Stimulated activated CD8-positive, alpha-beta memory T cell treated with anti-CD3 and anti-CD28 coated beads, Interleukin-12 subunit alpha, Interleukin-12 subunit beta, amount 100 ng/mL, for 4 hours (primary cell): ENCODE data around the gene SLC16A11.
"Not testable (repeated sequence)": the region's sequence is repeated elsewhere in the genome, so short reads cannot be mapped to it uniquely, and the experiment has no call there.

ENCODE experiments used
- DNase-seq: peaks from one replicate; pipeline ENCODE4 v3.0.0-alpha.2; 2020; ENCODE audit warnings: low read depth

The SLC16A11 gene

DNA sequence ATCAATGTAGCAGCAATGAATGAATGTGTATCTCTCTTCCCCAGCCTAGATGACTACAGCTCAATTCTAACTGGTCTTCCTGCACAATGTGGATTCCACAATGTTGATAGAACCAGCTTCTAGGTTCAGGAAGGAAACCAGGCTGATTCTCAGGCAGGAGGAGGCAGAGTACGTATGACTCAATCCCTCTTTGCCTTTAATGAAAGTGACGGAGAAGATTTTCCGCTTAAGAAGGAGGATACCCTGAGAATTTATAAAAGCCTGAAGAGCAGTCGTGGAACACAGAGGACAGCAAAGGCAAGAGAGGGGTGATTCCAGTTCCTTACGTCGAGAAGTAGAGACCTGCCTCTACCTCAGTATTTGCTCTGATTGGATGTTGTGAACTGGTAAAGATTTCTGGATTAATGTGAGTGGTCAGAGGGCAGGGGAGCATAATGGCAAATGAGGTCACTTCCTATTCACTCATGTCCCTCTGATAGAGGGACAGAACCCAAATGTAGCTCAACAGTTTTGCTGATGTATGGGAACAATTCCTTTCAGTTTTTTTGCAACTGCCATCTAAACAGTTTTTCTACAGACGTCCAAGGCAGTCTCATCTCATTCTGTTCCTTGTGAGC, 15.0 kb upstream of the SLC16A11 start:
- no peak for DNase-seq

DNA sequence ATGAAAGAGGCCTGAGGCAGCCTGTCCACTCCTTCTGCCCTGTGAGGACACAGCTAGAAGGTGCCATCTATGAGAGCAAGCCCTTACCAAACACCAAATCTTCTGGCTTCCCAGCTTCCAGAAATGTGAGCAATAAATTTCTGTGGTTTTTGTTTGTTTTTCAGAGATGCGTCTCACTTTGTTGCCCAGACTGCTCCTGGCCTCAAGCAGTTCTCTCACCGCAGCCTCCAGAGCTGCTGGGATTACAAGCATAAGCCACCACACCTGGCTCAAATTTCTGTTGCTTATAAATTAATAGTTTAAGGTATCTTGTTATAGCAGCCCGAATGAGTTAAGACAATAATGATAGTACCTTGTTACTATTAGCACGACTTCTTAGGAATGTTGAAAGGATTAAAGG, 12.5 kb upstream of the SLC16A11 start:
- DNase-seq: no peak

DNA sequence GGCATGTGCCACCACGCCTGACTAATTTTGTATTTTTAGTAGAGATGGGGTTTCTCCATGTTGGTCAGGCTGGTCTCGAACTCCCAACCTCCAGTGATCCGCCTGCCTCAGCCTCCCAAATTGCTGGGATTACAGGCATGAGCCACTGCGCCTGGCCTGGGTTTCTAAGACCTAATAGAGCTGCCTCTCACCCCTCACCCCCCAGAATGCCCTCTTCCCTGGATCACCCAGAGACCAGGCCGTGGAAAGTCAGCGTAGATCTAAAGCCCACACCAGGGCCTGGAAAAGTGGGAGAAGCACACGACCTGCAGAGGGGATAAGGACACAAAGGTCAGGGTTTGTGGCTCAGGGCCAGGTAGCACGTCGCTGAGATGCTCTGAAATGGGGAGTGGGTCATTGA, 6.7 kb upstream of the SLC16A11 start:
- DNase-seq: not testable (repeated sequence)

DNA sequence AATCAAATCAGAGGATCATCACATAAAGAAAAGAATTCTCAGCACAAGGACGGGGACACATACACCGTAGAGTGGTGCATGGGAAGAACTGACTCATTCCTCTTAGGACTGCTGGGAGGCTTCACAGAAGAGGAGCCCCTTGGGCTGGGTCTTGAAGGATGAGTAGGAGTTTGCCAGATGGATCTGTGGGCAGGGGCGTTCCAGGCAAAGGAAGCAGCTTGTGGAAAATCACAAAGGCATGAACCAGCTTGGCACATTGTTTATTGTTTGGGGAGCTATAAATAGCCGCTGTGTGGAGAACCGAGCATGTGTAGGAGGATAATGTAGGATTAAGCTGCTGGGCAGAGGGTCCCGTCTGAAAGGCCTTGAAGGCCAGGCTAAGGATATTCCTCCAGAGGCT, 5.1 kb upstream of the SLC16A11 start:
- DNase-seq: no peak

DNA sequence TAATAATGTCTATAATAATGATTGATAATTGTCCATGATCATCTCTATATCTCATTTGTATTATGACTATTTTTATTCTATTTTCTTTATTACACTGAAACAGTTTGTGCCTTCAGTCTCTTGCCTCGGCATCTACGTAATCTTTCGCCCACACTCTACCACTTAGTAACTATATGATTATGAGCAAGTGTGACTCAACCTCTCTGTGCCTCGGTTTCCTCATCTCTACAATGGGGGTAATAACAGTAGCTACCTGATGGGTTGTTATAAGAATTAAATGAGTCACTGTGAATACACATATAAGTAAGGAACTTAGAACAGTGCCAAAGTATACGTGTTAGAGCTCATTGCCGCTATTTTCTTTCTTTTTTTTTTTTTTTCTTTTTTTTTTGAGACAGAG, 3.7 kb upstream of the SLC16A11 start:
- DNase-seq: no peak

DNA sequence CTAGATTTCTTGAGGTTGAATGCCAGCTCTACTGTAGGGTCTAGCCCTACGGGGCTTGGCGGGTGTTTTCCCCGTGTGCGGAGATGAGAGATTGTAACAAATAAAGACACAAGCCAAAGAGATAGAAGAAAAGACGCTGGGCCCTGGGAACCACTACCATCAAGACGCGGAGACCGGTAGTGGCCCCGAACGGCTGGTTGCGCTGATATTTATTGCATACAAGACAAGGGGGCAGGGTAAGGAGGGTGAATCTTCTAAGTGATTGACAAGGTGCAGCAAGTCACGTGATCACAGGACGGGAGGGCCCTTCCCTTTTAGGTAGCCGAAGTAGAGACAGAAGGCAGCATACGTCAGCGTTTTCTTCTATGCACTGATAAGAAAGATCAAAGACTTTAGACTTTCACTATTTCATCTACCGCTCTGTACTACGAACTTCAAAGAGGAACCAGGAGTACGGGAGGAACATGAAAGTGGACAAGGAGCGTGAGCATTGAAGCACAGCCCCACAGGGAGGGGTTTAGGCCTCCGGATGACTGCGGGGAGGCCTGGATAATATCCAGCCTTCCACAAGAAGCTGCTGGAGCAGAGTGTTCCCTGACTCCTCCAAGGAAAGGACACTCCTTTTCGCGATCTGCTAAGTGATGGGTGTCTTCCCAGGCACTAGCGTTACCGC, 3.0 kb upstream of the SLC16A11 start:
- not testable (repeated sequence) for DNase-seq

DNA sequence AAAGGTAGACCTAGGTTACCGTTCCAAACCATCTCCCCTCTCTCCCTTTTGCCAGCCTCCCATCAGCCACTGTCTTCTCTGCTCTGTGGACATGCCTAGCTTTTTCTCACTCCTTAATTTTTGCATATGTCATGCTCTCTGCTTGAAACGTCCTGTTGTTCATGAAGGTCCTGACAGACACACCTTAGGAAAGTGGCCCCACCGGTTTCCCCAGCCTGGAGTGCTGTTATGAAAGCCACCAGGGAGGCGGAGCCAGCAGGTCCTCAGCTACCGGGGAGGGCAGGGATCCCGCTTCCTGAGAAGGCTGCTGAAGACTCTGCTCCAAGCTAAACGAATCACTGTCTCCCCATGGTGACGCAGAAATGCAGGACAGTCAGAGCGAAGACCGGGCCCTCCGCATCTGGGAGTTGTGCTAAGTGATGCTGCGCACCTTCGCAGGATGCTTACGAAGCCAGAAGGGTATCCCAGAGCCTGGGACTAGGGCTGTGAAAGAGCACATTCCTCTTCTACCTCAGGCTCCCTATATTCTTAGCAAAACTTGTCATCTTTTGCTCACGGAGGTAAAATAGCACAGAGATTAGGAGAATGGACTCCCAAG, 2.3 kb upstream of the SLC16A11 start:
- DNase-seq: no peak

DNA sequence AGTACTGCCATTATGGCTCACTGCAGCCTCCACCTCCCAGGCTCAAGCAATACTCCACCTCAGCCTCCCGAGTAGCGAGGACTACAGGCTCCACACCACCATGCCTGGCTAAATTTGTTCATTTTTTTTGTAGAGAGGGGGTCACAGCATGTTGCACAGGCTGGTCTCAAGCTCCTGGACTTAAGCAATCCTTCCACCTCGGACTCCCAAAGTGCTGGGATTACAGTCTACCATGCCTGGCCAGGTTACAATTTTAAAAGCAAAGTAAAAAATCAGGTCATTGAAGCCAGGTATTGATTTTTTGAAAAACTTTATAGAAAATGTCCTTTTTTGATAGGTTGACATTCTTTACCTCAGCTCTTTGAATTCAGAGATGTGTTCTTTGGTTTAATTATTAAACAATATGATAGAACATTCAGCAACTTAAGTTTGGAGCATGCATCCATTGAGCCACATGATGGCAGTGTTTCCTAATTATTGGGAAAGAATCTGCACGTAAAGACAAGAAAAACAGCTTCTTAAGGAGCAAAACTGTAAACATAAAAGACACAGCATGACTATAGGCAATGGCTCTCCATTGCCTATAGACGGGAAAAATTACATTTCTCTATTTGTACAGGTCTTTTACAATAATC, 1.7 kb upstream of the SLC16A11 start:
- no peak for DNase-seq

DNA sequence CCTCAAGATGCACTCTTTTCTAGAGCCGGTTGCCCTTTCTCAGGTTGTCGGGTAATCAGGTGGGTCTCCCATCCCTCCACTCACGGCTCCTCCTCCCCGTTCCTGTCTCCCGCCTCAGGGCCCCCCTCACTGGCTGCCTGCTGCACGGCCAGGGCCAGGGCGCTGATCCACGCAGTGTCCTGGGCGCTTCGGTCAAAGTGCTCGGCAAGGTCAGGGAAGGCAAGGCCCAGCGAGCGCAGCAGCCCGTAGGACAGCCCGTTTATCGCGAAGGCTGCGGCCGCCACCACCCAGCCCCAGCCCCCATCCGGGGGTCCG, 753 bp downstream of the SLC16A11 start:
- DNase-seq: no peak

DNA sequence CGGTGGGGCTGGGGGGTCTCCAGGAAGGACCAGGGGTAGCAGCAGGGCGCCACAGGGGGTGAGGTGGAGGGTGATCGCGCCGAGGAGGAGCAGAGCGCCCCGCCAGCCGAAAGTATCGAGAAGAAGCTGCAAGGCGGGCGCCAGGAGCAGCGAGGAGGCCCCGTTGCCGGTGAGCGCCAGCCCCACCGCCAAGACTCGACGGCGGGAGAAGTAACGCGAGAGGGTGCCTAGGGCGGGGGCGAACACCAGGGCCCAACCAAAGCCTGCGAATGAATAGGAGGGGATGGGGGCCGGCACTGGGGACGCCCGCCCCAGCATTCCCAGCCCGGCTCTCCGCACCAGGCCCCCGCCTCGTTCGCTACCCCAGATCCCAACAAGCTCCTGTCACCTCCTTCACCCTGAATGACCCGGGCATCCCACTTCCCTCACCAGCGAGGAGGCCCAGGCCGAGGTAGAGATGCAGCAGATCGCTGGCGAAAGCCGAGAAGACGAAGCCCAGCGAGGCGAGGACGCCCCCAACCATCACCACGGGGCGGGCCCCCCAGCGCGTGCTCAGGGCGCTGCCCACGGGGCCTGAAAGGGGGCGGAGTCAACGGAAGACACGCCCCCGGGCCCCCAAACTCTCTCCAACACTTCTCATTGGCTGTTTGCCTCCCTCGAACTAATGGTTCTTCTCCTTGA, 1.3 kb downstream of the SLC16A11 start:
- DNase-seq: no peak

DNA sequence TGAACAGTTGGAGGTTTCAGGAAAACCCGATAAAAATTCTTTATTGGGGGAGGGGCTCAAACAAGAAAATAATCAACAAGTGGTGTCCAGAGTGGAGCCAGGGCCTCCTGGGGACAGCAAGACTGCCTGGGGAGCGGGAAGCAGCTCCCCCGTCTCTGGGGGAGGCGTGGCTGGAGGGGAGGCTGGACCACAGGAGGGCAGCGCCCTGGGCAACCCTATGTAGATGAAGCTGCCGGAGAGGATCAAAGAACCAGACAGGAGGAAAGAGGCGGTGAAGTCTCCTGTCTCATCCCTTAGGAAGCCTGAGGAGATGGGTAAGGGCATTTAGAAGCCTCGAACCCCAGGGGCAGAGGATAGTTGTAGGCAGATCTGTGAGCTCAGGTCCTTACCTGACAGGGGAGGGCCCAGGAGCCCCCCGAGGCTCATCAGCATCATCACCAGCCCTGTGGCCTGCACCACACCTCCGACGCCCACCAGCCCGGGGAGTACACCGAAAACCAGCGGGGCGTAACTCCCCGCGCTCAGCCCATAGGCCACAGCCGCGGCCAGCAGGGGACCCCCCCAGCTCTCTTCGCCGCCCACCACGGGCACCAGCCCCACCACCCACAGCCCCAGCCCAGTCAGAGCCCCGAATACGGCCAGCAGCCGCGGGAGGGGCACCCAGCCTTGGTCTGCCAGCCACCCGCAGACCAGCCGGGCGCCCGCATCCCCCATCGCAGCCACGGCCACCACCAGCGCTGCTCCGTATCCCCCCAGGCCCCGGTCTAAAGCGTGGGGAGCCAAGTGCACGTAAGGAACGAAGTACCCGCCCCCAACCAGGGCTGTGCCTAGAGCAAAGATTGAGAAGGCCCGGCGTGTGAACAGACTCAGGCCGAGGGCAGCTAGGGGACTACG, 2.0 kb downstream of the SLC16A11 start:
- no peak for DNase-seq

DNA sequence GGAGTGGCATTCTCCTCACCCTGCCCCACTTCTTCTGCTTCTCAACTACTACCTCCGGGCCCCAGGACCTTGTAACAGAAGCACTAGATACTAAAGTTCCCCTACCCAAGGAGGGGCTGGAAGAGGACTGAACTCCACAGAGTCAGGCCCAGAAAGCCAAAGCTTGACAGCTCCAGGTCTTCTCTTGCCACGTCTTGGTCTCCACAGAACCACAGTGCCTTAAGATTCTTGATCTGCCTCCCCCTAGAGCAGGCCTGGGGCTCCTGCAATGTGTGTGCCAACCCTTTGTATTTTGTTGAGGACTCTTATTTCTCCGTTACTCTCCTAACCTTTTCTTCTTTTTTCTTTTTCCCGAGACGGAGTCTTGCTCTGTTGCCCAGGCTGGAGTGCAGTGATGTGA, 4.1 kb downstream of the SLC16A11 start:
- DNase-seq: no peak

DNA sequence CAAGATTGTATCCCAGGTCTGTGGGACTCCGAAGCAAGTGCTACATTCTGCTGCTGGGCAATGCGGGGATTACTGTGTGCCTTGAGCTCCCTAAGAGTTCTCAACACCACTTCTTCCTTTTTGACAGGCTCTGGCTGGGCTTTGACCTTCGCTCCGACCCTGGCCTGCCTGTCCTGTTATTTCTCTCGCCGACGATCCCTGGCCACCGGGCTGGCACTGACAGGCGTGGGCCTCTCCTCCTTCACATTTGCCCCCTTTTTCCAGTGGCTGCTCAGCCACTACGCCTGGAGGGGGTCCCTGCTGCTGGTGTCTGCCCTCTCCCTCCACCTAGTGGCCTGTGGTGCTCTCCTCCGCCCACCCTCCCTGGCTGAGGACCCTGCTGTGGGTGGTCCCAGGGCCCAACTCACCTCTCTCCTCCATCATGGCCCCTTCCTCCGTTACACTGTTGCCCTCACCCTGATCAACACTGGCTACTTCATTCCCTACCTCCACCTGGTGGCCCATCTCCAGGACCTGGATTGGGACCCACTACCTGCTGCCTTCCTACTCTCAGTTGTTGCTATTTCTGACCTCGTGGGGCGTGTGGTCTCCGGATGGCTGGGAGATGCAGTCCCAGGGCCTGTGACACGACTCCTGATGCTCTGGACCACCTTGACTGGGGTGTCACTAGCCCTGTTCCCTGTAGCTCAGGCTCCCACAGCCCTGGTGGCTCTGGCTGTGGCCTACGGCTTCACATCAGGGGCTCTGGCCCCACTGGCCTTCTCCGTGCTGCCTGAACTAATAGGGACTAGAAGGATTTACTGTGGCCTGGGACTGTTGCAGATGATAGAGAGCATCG, 5.6 kb downstream of the SLC16A11 start:
- no peak for DNase-seq

DNA sequence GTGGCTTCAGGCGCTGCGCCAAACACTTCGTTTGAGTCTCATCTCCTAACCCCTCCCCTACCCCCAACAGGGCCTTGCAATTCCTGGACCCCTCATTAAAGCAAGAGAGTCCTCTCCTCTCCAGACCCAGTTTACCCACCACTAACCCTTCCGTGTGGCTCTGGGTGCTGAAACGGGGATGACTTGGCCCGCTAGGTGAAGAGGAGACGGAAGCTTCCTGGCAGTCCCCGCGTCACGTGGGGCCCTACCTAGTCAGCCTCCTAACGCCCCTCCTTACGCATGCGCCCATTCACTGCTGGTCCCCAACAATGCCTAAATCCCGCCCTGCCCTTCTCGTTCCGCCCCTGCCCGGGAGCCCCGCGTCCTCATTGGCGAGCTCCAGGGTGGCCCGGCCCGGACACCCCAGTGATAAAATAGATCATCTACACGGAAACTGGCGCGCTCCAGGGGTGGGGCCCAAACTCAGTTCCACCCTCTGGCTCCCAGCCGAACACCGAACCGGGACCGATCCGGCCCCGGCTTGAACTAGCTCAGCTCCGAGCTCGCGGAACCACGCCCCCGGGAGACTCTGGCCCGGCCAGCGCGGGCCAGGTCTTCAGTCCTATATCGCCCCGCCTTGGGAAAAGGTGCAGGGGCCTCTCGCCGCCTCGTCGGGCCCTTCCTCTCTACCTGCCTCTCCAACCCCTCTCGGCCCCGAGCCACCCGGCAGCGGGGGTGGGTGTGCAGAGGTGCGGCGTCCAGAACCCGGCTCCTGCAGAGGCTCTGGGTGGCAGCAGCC, 8.1 kb downstream of the SLC16A11 start, which contains the start of gene SLC16A13:
SLC16A13 (plus strand) TSS at position 425 of the 778 bp plus-strand sequence. CDS start 368 bp downstream, outside the sequence.
- DNase-seq: peak; percentile 96

DNA sequence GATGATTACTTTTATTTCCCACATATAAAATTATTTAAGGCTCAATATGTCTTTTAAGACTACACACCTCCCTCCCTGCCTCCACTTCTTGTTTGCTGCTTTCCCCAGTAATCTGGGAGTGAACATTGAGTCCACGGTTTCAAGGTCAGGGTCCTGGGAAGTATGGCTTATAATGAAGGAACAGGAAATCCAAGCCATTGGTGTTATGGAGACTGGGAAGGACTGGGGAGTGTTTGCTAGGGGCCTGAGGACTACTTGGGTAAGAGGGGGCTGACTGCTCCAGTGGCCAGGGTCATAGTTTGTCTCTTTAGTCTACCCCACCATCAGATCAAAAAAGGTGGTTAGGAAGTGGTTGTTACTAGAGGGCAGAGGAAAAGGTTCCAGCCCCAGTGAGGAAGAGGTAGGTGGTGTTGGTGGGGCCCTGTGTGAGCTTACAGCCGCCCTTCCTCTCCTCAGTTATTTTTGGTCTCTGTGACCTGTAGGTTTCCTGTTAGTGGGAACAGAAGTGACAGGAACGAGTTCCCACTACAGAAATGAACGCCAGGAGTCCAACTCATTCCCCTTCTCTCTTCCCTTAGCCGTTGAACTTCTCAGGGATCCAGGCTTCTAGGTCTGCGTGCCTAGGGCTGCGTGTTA, 8.8 kb downstream of the SLC16A11 start:
- DNase-seq: no peak

DNA sequence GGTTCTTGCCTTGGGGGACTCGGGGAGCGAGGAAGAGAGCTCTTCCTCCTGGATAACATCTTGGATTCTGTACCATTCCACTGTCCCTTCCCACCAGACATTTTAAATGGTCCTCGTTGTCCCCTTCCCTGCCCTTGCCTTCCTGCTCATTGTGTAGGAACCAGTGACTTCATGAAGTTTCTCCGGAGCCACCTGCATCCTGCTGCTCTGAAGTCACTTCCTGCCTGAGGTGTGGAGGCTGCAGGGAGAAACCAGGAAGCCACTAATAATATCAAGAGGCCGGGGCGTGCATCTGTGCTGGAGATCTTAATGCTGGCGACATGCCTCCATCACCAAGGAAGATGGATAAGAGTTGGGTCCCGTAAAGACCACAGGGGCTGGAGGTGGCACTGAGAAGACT, 14.2 kb downstream of the SLC16A11 start:
- no peak for DNase-seq

DNA sequence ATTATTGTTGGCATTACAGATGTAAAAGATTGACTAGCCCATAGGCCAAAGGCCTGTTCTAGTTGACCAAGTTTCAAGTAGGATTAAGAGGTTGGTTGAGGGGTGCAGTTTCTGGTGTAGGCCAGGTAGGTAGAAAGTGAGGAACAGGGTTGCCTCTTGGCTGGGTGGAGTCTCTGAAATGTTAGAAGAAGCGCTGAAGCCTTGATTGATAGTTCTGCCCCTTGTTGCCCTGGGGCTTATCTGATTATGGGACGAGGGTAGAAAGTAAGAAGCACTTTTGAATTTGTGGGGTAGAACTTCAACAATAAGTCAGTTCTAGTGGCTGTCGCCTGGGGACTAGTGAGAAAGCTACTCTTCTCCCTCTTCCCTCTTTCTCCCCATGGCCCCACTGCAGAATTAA, 14.8 kb downstream of the SLC16A11 start:
- no peak for DNase-seq

DNA sequence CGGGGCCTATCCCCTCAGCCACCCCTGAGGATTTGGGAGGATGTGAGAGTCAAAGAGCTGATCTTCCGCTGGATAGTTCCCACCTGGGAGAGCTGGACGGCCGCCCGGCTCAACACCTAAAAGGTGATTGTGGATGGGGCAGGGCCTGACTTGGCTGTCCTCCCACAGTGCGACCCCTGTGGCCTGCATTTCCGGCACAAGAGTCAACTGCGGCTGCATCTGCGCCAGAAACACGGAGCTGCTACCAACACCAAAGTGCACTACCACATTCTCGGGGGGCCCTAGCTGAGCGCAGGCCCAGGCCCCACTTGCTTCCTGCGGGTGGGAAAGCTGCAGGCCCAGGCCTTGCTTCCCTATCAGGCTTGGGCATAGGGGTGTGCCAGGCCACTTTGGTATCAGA, 16.6 kb downstream of the SLC16A11 start:
- DNase-seq: no peak

DNA sequence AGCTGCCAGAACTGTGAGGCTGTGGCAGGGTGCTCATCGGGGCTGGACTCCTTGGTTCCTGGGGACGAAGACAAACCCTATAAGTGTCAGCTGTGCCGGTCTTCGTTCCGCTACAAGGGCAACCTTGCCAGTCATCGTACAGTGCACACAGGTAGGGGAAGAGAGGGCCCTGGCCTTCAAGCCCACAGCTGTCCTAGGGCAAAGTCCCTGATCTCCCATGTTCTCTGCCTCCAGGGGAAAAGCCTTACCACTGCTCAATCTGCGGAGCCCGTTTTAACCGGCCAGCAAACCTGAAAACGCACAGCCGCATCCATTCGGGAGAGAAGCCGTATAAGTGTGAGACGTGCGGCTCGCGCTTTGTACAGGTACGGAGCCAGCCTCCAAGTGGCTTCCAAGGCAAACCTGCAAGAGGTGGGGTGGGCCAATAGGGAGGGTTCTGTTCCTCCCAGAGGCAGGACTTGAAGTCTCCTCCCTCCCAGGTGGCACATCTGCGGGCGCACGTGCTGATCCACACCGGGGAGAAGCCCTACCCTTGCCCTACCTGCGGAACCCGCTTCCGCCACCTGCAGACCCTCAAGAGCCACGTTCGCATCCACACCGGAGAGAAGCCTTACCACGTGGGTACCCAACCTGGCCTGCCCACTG, 17.3 kb downstream of the SLC16A11 start:
- no peak for DNase-seq
